ENCODE results near the gene RHBDL3.
"Not testable (repeated sequence)": the region's sequence is repeated elsewhere in the genome, so short reads cannot be mapped to it uniquely, and the experiment has no call there.

The RHBDL3 gene

GRCh38 chr17:32289471-32290070, 23.9 kb downstream of the RHBDL3 start:
- DNase-seq (ENCODE audit: low spot score) (no peak), FAIRE-seq (no peak)

DNA sequence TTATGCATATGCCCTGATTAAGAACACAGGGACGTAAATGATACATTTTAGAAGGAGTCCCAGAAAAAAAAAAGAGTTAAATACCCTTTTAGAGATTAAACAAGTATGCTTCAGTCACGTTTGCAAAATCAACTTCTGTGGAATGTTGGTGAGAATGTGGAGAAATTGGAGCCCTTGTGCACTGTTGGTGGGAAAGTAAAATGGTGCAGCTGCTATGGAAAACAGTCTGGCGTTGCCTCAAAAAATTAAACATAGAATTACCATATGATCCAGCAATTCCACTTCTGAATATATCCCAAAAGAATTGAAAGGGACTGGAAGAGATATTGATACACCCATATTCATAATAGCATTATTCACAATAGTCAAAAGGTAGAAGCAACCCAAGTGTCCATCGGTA, 26.5 kb downstream of the RHBDL3 start:
- no peak for DNase-seq (ENCODE audit: low spot score)
- no peak for FAIRE-seq

DNA sequence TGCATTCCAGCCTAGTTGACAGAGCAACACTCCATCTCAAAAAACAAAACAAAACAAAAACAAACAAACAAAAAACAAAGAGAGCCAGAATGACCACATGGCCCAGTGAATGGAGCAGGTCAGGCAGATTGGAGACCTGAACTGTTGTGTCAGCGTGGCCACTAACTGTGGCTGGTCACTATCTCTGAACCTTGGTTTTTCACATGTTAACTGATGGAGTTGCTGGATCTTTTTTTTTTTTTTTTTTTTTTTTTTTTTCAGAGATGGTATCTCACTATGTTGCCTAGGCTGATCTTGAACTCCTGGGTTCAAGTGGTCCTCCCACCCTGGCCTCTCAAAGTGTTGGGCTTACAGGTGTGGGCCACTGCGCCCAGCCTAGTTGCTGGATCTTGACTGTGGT, 31.8 kb downstream of the RHBDL3 start:
- no peak for DNase-seq (ENCODE audit: low spot score)
- no peak for FAIRE-seq

- FAIRE-seq (no peak), DNase-seq (ENCODE audit: low spot score) (no peak)
These were observed 32.2 kb downstream of the RHBDL3 start for GRCh38 chr17:32297860-32298259.

- no peak for DNase-seq (ENCODE audit: low spot score)
- FAIRE-seq: no peak
These were observed 32.7 kb downstream of the RHBDL3 start for GRCh38 chr17:32298298-32298697.

GRCh38 chr17:32298721-32299579, 33.3 kb downstream of the RHBDL3 start:
- DNase-seq (ENCODE audit: low spot score) (no peak), FAIRE-seq (no peak)

GRCh38 chr17:32299580-32300164, 34.0 kb downstream of the RHBDL3 start:
- DNase-seq (ENCODE audit: low spot score) (no peak), FAIRE-seq (no peak)

DNA sequence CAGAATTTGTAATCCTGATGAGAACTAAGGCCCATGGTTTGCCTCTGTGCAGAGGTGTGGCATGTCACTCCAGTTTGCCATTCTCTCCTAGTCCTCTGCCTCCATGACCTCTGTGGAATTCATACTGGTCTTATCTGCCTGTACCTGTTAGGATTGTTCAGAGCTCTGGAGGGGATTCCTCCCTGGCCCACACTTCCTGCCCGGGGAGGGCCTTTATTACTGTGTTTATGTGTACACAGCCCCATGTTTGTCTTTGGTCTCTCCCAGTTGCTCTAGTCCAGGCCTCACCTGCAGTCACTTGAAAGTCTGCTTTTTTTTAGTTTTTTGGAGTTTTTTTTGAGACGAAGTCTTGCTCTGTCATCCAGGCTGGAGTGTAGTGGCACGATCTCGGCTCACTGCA, 36.4 kb downstream of the RHBDL3 start:
- DNase-seq (ENCODE audit: low spot score): no peak
- FAIRE-seq: no peak

DNA sequence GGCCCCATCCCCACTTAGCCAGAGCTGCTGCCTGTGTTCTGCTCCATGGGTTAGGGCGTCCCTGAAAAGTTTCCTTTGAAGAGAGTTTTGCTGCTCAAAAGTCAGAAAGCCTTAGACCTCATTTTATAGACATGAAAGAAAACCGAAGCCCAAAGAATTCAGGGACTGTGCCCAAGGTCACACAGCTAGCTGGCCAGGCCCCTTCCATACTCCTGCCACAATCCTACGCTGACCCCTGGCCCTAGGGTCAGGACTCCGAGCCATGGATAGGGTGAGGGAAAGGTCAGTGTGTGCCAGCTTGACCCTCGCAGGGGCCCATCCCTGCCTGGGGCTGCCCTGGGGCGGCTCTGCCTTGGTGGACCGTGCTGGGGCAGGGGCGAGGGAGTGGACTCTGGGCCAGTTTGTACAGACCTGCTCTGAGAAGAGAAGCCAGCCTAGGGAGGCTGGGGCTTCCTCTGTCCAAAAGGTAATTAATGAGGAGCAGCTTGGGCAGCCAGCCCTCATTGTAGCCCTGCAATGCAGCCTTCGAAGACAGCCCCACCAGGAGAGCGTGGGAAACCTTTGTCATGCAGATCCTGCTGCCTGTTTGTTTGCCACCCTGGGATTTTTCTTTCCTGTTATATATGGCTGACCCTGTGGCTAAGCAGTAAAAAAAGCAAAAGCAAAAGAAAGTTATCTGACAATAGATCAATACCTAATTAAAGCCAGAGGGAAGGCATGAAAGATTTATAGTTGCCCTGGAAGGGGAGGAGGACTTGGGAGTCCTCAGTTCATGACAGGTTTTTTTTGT, 37.4 kb downstream of the RHBDL3 start:
- FAIRE-seq: no peak

GRCh38 chr17:32303781-32304288, 38.2 kb downstream of the RHBDL3 start:
- DNase-seq (ENCODE audit: low spot score) (no peak), FAIRE-seq (no peak)

More for the DNA sequence above, 37.4 kb downstream of the RHBDL3 start:
- DNase-seq (ENCODE audit: low spot score): no peak

- DNase-seq (ENCODE audit: low spot score) (no peak), FAIRE-seq (no peak)
These were observed 39.4 kb downstream of the RHBDL3 start for GRCh38 chr17:32305049-32305448.

DNA sequence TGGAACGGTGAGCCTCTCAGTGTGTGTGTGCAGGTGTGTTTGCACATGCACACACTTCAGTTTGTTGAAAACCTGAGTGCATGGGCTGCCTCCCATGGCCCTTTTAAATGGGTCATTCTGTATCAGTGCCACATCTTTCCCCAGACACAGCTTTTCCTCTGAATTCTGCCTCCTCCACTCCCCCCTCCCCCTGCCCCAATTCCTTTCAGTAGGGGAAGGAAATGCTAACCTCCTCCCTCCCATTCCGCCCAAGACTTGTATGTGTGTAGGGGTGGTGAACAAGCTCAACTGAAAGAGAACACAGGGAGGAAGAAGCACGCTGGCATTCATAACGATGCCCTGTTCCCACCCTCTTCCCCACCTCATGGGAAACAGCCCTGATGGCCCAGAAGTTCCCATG, 42.0 kb downstream of the RHBDL3 start:
- no peak for DNase-seq (ENCODE audit: low spot score)
- no peak for FAIRE-seq

GRCh38 chr17:32311028-32311536, 45.5 kb downstream of the RHBDL3 start:
- FAIRE-seq: no peak
- DNase-seq (ENCODE audit: low spot score): no peak

GRCh38 chr17:32314636-32315035, 49.0 kb downstream of the RHBDL3 start:
- DNase-seq (ENCODE audit: low spot score) (no peak), FAIRE-seq (no peak)

DNA sequence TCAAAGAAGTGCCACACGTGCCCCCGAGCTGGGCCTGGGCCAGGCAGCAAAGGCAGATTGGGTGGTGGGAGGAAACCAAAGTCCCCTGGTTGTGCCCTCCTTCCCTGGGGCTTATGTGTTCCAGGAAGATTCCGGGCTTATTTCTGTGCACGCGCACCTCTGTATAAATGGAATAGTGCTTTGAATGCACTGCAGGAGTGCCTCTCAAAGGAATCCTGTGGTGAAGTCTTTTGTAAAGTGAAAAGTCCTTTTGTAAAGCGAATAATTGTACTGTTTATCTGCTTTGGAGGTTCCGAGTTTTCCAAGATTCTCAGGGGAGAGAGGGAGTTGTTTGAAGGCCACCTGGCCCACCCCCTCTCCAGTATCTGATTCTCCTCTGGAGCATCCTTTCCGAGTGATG, 49.5 kb downstream of the RHBDL3 start:
- no peak for DNase-seq (ENCODE audit: low spot score)
- FAIRE-seq: no peak

DNA sequence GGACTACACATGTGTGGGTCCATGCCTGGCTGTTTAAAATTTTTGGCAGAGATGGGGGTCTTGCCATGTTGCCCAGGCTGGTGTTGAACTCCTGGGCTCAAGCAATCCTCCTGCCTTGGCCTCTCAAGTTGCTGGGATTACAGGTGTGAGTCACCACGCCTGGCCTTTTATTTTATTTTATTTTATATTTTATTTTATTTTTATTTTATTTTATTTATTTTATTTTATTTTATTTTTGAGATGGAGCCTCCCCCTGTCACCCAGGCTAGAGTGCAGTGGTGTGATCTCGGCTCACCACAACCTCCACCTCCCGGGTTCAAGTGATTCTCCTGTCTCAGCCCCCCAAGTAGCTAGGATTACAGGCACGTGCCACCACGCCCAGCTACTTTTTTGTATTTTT, 51.0 kb downstream of the RHBDL3 start:
- not testable (repeated sequence) for DNase-seq (ENCODE audit: low spot score); FAIRE-seq

DNA sequence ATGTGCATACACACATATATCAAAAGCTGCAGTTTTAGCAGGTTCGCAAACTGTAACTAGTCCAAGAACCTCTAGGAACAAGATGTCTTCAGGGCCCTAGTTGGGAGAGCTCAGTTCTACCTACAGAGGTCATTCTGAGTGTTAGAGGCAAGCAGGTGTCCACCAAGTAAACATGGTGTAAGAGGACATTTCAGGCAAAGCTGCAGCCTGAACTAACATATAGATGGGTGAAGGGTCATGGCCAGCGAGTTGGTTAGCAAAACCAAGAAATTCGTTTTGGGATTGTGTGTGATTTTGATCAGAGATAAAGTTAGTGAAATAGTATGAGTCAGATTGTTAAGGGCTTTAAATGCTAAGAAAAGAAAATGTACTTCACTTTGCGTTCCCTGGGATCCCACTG, 51.7 kb downstream of the RHBDL3 start:
- no peak for FAIRE-seq
- no peak for DNase-seq (ENCODE audit: low spot score)

GRCh38 chr17:32318071-32318470, 52.4 kb downstream of the RHBDL3 start:
- DNase-seq (ENCODE audit: low spot score): no peak
- no peak for FAIRE-seq

GRCh38 chr17:32319548-32319905, 53.9 kb downstream of the RHBDL3 start:
- peak; percentile 25 for FAIRE-seq
- DNase-seq (ENCODE audit: low spot score): peak; percentile 44

DNA sequence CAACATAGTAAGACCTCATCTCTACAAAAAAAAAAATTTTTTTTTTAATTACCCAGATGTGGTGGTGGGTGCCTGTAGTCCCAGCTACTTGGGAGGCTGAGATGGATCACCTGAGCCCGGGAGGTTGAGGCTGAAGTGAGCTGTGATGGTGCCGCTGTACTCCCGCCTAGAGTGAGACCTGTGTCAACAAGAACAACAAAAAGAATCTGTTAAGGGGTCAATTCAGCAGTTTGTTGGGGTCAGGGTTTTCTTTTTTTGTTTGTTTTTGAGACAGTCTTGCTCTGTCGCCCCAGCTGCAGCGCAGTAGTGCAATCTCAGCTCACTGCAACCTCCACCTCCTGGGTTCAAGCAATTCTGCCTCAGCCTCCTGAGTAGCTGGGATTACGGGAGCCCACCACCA, 54.4 kb downstream of the RHBDL3 start:
- DNase-seq (ENCODE audit: low spot score); FAIRE-seq: not testable (repeated sequence)

- FAIRE-seq: no peak
- no peak for DNase-seq (ENCODE audit: low spot score)
These were observed 55.2 kb downstream of the RHBDL3 start for GRCh38 chr17:32320847-32321246.

All from RCC 7860 (cell line).